ENCODE results near the gene SYT15. TPM values are rescaled to one million over a fixed set of nuclear protein-coding genes. Genes with fewer than 3 reads are reported as not detected.

Gene SYT15
- total RNA-seq, 3 donors from 2014 or later (not counting 1 experiment from before 2014, with no cell fraction given): 1.00 to 2.0 (median 1.1) TPM

DNA sequence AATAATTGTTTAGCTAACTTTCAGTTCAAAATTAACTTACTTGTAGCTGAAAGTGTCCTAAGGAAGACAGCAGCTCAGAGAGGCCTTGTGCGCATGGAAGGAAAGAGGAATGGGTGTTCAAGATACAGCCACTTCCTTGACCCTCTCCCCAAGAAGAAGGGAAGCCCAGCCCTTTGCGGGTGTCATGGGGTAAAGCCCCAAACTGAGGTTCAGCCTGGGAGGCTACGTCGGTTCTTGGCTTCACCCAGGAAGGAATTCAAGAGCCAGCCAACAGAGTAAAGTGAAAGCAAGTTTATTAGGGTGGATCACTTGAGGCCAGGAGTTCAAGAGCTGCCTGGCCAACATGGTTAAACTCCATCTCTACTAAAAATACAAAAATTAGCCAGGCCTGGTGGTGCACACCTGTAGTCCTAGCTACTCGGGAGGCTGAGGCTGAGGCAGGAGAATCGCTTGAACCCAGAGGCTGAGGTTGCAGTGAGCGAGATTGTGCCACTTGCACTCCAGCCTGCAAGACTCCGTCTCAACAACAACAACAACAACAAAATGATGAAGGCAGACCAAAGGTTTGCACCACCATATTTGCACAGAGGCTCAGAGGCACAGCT lies 38.4 kb upstream of the SYT15 start:
- peaks cover 13% of the 10 kb centered on the region for H3K27me3 ChIP-seq (ENCODE audit: control insufficient read depth, insufficient read depth, low read length)
- TF ChIP-seq, protein P1, sequence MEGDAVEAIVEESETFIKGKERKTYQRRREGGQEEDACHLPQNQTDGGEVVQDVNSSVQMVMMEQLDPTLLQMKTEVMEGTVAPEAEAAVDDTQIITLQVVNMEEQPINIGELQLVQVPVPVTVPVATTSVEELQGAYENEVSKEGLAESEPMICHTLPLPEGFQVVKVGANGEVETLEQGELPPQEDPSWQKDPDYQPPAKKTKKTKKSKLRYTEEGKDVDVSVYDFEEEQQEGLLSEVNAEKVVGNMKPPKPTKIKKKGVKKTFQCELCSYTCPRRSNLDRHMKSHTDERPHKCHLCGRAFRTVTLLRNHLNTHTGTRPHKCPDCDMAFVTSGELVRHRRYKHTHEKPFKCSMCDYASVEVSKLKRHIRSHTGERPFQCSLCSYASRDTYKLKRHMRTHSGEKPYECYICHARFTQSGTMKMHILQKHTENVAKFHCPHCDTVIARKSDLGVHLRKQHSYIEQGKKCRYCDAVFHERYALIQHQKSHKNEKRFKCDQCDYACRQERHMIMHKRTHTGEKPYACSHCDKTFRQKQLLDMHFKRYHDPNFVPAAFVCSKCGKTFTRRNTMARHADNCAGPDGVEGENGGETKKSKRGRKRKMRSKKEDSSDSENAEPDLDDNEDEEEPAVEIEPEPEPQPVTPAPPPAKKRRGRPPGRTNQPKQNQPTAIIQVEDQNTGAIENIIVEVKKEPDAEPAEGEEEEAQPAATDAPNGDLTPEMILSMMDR (IDR thresholded peaks at IDR 0.05): no peak
- H3K4me1 ChIP-seq (ENCODE audit: control insufficient read depth, insufficient read depth, low read length): peaks cover 8% of the 10 kb centered on the region
- H3K36me3 Mint-ChIP-seq: no peaks in the 10 kb centered on the region
- ATAC-seq (no peak), DNase-seq (no peak)
- H3K27ac ChIP-seq (ENCODE audit: low read length): no peak overlapping the region
- WGBS (ENCODE audit: insufficient coverage): 89% methylated on average over 8 of the region's 8 CpGs
- peaks cover 21 to 39% of the 10 kb centered on the region in 2 donors for H3K27me3 Mint-ChIP-seq (ENCODE audit: low read depth in 2 of 2)
- no peak overlapping the region for H3K27ac Mint-ChIP-seq
- intact Hi-C loops (cut with micrococcal nuclease): no loop called here
- H3K9me3 ChIP-seq (ENCODE audit: control insufficient read depth, insufficient read depth, low read length): peaks cover 3% of the 10 kb centered on the region
- H3K4me3 Mint-ChIP-seq: no peak overlapping the region
- H3K4me1 Mint-ChIP-seq: peaks cover 7 to 11% of the 10 kb centered on the region in 2 donors
- H3K4me3 ChIP-seq (ENCODE audit: low read length): no peak overlapping the region
- H3K9me3 Mint-ChIP-seq: no peaks in the 10 kb centered on the region
- no peaks in the 10 kb centered on the region for H3K36me3 ChIP-seq (ENCODE audit: control insufficient read depth, insufficient read depth, low read length)

DNA sequence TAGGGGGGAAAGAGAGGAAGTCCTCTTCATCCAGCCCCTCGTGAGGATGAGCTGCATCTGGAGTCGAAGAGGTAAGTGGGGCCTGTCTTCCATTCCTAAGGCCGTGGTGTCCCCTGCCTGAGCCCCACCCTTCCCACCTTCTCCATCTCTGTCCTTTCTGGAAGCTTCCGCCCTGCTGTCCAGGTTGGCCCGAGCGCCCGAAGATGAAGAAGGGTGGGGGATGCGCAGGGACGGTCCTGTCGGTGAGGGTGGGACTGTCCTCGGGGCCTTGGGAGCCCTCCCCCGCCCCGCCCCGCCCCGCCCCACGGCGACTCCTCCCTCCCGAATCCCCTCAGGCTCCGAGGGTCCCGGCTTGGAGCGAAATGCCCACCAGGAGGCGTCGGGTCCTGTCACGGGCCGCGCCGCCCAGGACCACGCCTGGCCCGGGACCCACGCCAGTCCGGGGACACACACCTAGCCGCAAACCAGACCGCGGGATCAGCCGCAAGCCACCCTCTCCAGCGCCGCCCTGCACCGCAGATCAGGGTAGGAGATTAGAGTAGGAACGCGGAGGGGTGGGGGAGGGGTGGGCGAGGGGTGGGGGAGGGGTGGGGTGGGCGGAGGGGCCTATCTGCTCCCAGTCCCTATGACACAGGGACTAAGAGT lies 37.8 kb upstream of the SYT15 start:
- WGBS (ENCODE audit: insufficient coverage): 14% methylated on average over 35 of the region's 42 CpGs
- peaks cover 8% of the 10 kb centered on the region for H3K4me1 ChIP-seq (ENCODE audit: control insufficient read depth, insufficient read depth, low read length)
- H3K27ac Mint-ChIP-seq: no peak overlapping the region
- H3K4me1 Mint-ChIP-seq: peaks cover 7 to 11% of the 10 kb centered on the region in 2 donors
- no peak overlapping the region for H3K4me3 Mint-ChIP-seq
- DNase-seq (no peak), ATAC-seq (peak in 1 of 3 donors; percentile 21)
- no peaks in the 10 kb centered on the region for H3K36me3 ChIP-seq (ENCODE audit: control insufficient read depth, insufficient read depth, low read length)
- H3K27me3 ChIP-seq (ENCODE audit: control insufficient read depth, insufficient read depth, low read length): peaks cover 13% of the 10 kb centered on the region
- no peaks in the 10 kb centered on the region for H3K36me3 Mint-ChIP-seq
- H3K27me3 Mint-ChIP-seq (ENCODE audit: low read depth in 2 of 2): peaks cover 21 to 39% of the 10 kb centered on the region in 2 donors
- H3K27ac ChIP-seq (ENCODE audit: low read length): no peak overlapping the region
- TF ChIP-seq, protein P1 (IDR thresholded peaks at IDR 0.05): no peak
- H3K9me3 Mint-ChIP-seq: no peaks in the 10 kb centered on the region
- no peak overlapping the region for H3K4me3 ChIP-seq (ENCODE audit: low read length)
- peaks cover 3% of the 10 kb centered on the region for H3K9me3 ChIP-seq (ENCODE audit: control insufficient read depth, insufficient read depth, low read length)
- intact Hi-C loops (cut with micrococcal nuclease): no loop called here

DNA sequence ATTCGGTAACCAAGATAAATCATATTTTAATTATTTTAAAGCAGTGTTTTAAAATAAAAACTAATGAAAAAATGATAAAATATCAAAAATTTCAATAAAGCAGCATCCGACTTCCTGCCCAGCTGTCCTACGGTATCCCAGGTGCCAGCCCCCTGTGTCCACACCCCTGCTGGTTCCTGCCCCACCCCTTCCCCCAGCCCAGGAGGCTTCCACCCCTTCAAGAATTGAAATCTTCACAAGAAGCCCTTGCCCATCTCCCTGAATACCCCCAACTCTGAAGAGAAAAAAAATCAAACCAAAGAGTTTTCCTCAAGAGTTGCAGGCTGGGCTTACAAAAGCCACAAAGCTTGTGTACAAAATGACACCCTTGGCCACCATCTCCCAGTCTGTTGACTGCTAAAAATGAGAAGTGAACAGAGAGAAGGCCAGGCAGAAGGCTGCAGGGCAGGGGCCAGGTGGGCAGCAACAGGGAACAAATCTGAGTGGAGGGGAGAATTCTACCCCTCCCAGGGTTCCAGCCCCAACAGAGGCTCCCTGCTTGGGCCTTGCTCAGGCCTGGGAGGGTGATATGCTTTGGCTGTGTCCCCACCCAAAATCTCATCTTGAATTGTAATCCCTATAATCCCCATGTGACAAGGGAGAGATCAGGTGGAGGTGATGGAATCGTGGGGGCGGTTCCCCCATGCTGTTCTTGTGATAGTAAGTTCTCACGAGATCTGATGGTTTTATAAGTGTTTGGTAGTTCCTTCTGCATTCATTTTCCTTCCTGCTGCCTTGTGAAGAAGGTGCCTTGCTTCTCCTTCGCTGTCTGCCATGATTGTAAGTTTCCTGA lies 37.0 kb upstream of the SYT15 start:
- Mint-ChIP-seq H3K4me3 (no peak overlapping the region), H3K9me3 (no peaks in the 10 kb centered on the region), H3K27me3 (ENCODE audit: low read depth in 2 of 2) (peaks cover 21 to 39% of the 10 kb centered on the region in 2 donors), H3K27ac (no peak overlapping the region), H3K36me3 (no peaks in the 10 kb centered on the region), H3K4me1 (peaks cover 7 to 11% of the 10 kb centered on the region in 2 donors)
- ATAC-seq (no peak), DNase-seq (no peak)
- intact Hi-C loops (cut with micrococcal nuclease): no loop called here
- H3K4me3 ChIP-seq (ENCODE audit: low read length): no peak overlapping the region
- H3K4me1 ChIP-seq (ENCODE audit: control insufficient read depth, insufficient read depth, low read length): peaks cover 8% of the 10 kb centered on the region
- H3K9me3 ChIP-seq (ENCODE audit: control insufficient read depth, insufficient read depth, low read length): peaks cover 3% of the 10 kb centered on the region
- H3K27ac ChIP-seq (ENCODE audit: low read length): no peak overlapping the region
- TF ChIP-seq, protein P1 (IDR thresholded peaks at IDR 0.05): no peak
- peaks cover 13% of the 10 kb centered on the region for H3K27me3 ChIP-seq (ENCODE audit: control insufficient read depth, insufficient read depth, low read length)
- WGBS (ENCODE audit: insufficient coverage): 66% methylated on average over 6 of the region's 7 CpGs
- no peaks in the 10 kb centered on the region for H3K36me3 ChIP-seq (ENCODE audit: control insufficient read depth, insufficient read depth, low read length)

Data from natural killer cell (primary cell).